IMR-90 (cell line): ENCODE data around the gene MOB2. TPM values are rescaled to one million over a fixed set of nuclear protein-coding genes. Genes with fewer than 3 reads are reported as not detected.

ENCODE experiments used
- ATAC-seq: fragments of 200-7000 bp; cut with Tn5 transposase; 2 replicates; pipeline ENCODE4 v1.9.1; 2020; ENCODE audit warnings: low read depth, mild to moderate bottlenecking, moderate library complexity
- BruUV-seq: library from RNA; stranded (reverse); fragments of 400-500 nt; replicated peaks from 2 replicates; lab custom pipeline; 2021; lab: Mats Ljungman, UMichigan
- CTCF ChIA-PET: fragments of 300-600 bp; formaldehyde crosslinking; extraction: SDS; loops from one replicate; lab custom pipeline; 2021; ENCODE audit warnings: antibody characterized with exemption; lab: Yijun Ruan, JAX
- POLR2A ChIA-PET: fragments of 300-600 bp; sonication (Branson Sonifier 250); formaldehyde crosslinking; loops from one replicate; lab custom pipeline; 2022; ENCODE audit warnings: antibody characterized with exemption; ENCODE audit not compliant: unreplicated experiment; lab: Charles Lee
- DNase-seq: peaks from one replicate; pipeline ENCODE4 v3.0.0; 2013
- H2AFZ ChIP-seq: replicated peaks from 2 replicates; pipeline ENCODE3; 2013; ENCODE audit warnings: low read length, mild to moderate bottlenecking; ENCODE audit not compliant: poor library complexity
- H2AK5ac ChIP-seq: 2 replicates; pipeline ENCODE4 v1.6.1; 2013; ENCODE audit warnings: low read depth, low read length, inconsistent platforms
- H2AK9ac ChIP-seq: replicated peaks from 2 replicates; pipeline ENCODE3; 2013; ENCODE audit warnings: mild to moderate bottlenecking, low read depth, low read length, moderate library complexity; ENCODE audit not compliant: poor library complexity
- H2BK120ac ChIP-seq: 2 replicates; pipeline ENCODE4 v1.6.1; 2013; ENCODE audit warnings: low read depth, low read length, inconsistent platforms
- H2BK15ac ChIP-seq: 3 replicates; pipeline ENCODE4 v1.6.1; 2013; ENCODE audit warnings: low read depth, low read length, inconsistent platforms
- H2BK20ac ChIP-seq: 2 replicates; pipeline ENCODE4 v1.6.1; 2013; ENCODE audit warnings: low read depth, mild to moderate bottlenecking, inconsistent platforms, low read length, moderate library complexity
- H2BK5ac ChIP-seq: 2 replicates; pipeline ENCODE4 v1.6.1; 2013; ENCODE audit warnings: mild to moderate bottlenecking, low read depth, low read length, inconsistent platforms; ENCODE audit not compliant: poor library complexity, severe bottlenecking
- H3K14ac ChIP-seq: replicated peaks from 2 replicates; pipeline ENCODE4 v1.6.1; 2013; ENCODE audit warnings: low read depth, low read length, inconsistent platforms
- H3K18ac ChIP-seq: 2 replicates; pipeline ENCODE4 v1.6.1; 2013; ENCODE audit warnings: low read depth, low read length, control low read depth
- H3K23ac ChIP-seq: 2 replicates; pipeline ENCODE4 v1.6.1; 2013; ENCODE audit warnings: low read depth, low read length, inconsistent platforms
- H3K27ac ChIP-seq: 2 replicates; pipeline ENCODE4 v1.5.1; 2013; ENCODE audit warnings: mild to moderate bottlenecking, control low read depth, low read length; ENCODE audit not compliant: insufficient read depth
- H3K27me3 ChIP-seq: 2 replicates; pipeline ENCODE4 v1.6.1; 2013; ENCODE audit warnings: low read length; ENCODE audit not compliant: control insufficient read depth, insufficient read depth
- H3K36me3 ChIP-seq: 2 replicates; pipeline ENCODE4 v1.6.1; 2013; ENCODE audit warnings: low read length, mixed read lengths; ENCODE audit not compliant: control insufficient read depth, insufficient read depth
- H3K4ac ChIP-seq: 2 replicates; pipeline ENCODE4 v1.6.1; 2013; ENCODE audit warnings: low read depth, low read length, inconsistent platforms
- H3K4me1 ChIP-seq: 2 replicates; pipeline ENCODE4 v1.6.1; 2013; ENCODE audit warnings: low read length, mixed read lengths; ENCODE audit not compliant: control insufficient read depth, insufficient read depth
- H3K4me2 ChIP-seq: 2 replicates; pipeline ENCODE4 v1.6.1; 2013; ENCODE audit warnings: low read depth, mild to moderate bottlenecking, control low read depth, low read length, moderate library complexity
- H3K4me3 ChIP-seq: 2 replicates; pipeline ENCODE4 v1.5.1; 2013; ENCODE audit warnings: low read depth, mild to moderate bottlenecking, control low read depth, low read length, moderate library complexity; ENCODE audit not compliant: insufficient read depth
- H3K56ac ChIP-seq: 2 replicates; pipeline ENCODE4 v1.6.1; 2013; ENCODE audit warnings: low read length, inconsistent platforms; ENCODE audit not compliant: insufficient read depth; ENCODE audit errors: extremely low read depth
- H3K79me1 ChIP-seq, 2 experiments: 2 replicates each; pipeline ENCODE4 v1.6.1; 2013; ENCODE audit warnings: low read length in 2 of 2, inconsistent platforms in 1 of 2, low read depth in 1 of 2
- H3K9ac ChIP-seq: 2 replicates; pipeline ENCODE4 v1.6.1; 2013; ENCODE audit warnings: low read depth, low read length, control low read depth
- H3K9me1 ChIP-seq: 2 replicates; pipeline ENCODE4 v1.6.1; 2013; ENCODE audit warnings: low read length, inconsistent platforms; ENCODE audit not compliant: insufficient read depth
- H3K9me3 ChIP-seq: 2 replicates; pipeline ENCODE4 v1.6.1; 2013; ENCODE audit warnings: low read length; ENCODE audit not compliant: control insufficient read depth, insufficient read depth
- H4K20me1 ChIP-seq: 2 replicates; pipeline ENCODE4 v1.6.1; 2013; ENCODE audit warnings: low read length, inconsistent platforms; ENCODE audit not compliant: insufficient read depth
- H4K5ac ChIP-seq: 2 replicates; pipeline ENCODE4 v1.6.1; 2013; ENCODE audit warnings: mild to moderate bottlenecking, low read depth, low read length, control low read depth
- H4K8ac ChIP-seq, 2 experiments: 2 replicates each; pipeline ENCODE4 v1.6.1; 2013; ENCODE audit warnings: low read depth in 2 of 2, low read length in 2 of 2, control low read depth in 1 of 2, inconsistent platforms in 1 of 2
- H4K91ac ChIP-seq: 2 replicates; pipeline ENCODE4 v1.6.1; 2013; ENCODE audit warnings: low read depth, low read length, inconsistent platforms; ENCODE audit not compliant: insufficient read depth
- BHLHE40 ChIP-seq: fragments of 150-350 bp; IDR thresholded peaks from 2 replicates; pipeline ENCODE4 v1.6.1; 2016; ENCODE audit warnings: mild to moderate bottlenecking, low read depth, low read length
- CHD1 ChIP-seq: IDR thresholded peaks from 2 replicates; pipeline ENCODE4 v1.6.1; 2012; ENCODE audit warnings: low read depth, low read length, improper control_type of control experiment
- CTCF ChIP-seq: conservative IDR thresholded peaks from 2 replicates; pipeline ENCODE4 v1.5.1; 2012; ENCODE audit warnings: mild to moderate bottlenecking, low read depth, low read length, improper control_type of control experiment
- FOS ChIP-seq: fragments of 150-350 bp; IDR thresholded peaks from 2 replicates; pipeline ENCODE4 v1.6.1; 2016; ENCODE audit warnings: low read depth, low read length
- MAZ ChIP-seq: IDR thresholded peaks from 2 replicates; pipeline ENCODE4 v1.6.1; 2012; ENCODE audit warnings: low read depth, mild to moderate bottlenecking, low read length, improper control_type of control experiment, moderate library complexity, borderline replicate concordance
- MXI1 ChIP-seq: IDR thresholded peaks from 2 replicates; pipeline ENCODE4 v1.6.1; 2012; ENCODE audit warnings: low read depth, mild to moderate bottlenecking, low read length, moderate library complexity, borderline replicate concordance
- NFE2L2 ChIP-seq: fragments of 150-350 bp; IDR thresholded peaks from 2 replicates; pipeline ENCODE4 v1.6.1; 2016; ENCODE audit warnings: low read depth, mild to moderate bottlenecking, low read length
- POLR2A ChIP-seq: IDR thresholded peaks from 2 replicates; pipeline ENCODE4 v1.6.1; 2012; ENCODE audit warnings: mild to moderate bottlenecking, low read depth, low read length
- RAD21 ChIP-seq: IDR thresholded peaks from 2 replicates; pipeline ENCODE4 v1.6.1; 2012; ENCODE audit warnings: low read length, improper control_type of control experiment
- RCOR1 ChIP-seq: IDR thresholded peaks from 2 replicates; pipeline ENCODE4 v1.6.1; 2012; ENCODE audit warnings: mild to moderate bottlenecking, low read length, improper control_type of control experiment; ENCODE audit not compliant: insufficient replicate concordance
- RFX5 ChIP-seq: IDR thresholded peaks from 2 replicates; pipeline ENCODE4 v1.8.0; 2012; ENCODE audit warnings: low read depth, mild to moderate bottlenecking, low read length, moderate library complexity
- SMC3 ChIP-seq: fragments of 150-350 bp; IDR thresholded peaks from 2 replicates; pipeline ENCODE4 v1.6.1; 2016; ENCODE audit warnings: low read depth, mild to moderate bottlenecking, antibody characterized with exemption, low read length, moderate library complexity
- WGBS, 2 experiments: methylation state at CpG; one replicate each; pipeline versions ENCODE4 v1.1.5 to v1.1.7; 2013; ENCODE audit warnings: missing lambda C conversion rate in 2 of 2; ENCODE audit not compliant: insufficient read length in 1 of 2; ENCODE audit errors: extremely low coverage in 2 of 2; 5-methylcytosine and 5-hydroxymethylcytosine counted together
- dilution Hi-C: fragments of 300-500 bp; cut with HindIII; formaldehyde crosslinking; loops from one replicate; pipeline ENCODE4 v1.14.3; 2018; ENCODE audit warnings: low sequenced_read_pairs; ENCODE audit not compliant: unreplicated experiment
- in situ Hi-C: fragments of 300-500 bp; cut with MboI; formaldehyde crosslinking; loops from 3 replicates; pipeline ENCODE4 v1.14.3; 2019; ENCODE audit warnings: low sequenced_read_pairs, inconsistent platforms, mixed read lengths
- intact Hi-C: fragments of 100-400 bp; cut with micrococcal nuclease; formaldehyde crosslinking; loops from 2 replicates; pipeline ENCODE4 v1.10.0; 2022
- polyA plus RNA-seq, 3 experiments: library from polyadenylated mRNA; depleted of rRNA; stranded (reverse); fragments of >200 nt; gene quantifications; 2 replicates each; pipeline ENCODE4 v1.2.3, GENCODE V29; 2012; ENCODE audit warnings: low replicate concordance in 1 of 3
- total RNA-seq: library from RNA; depleted of rRNA; stranded (reverse); fragments of >200 nt; gene quantifications from 2 replicates; pipeline ENCODE4 v1.2.3, GENCODE V29; 2012
- TF ChIP-seq, protein P1 (sequence below): fragments of 150-350 bp; IDR thresholded peaks from 2 replicates; pipeline ENCODE4 v1.6.1; 2017; ENCODE audit warnings: mild to moderate bottlenecking, antibody characterized with exemption, low read length, low read depth
- TF ChIP-seq, protein P2 (sequence below): fragments of 150-350 bp; IDR thresholded peaks from 2 replicates; pipeline ENCODE4 v1.6.1; 2016; ENCODE audit warnings: low read depth, mild to moderate bottlenecking, low read length, moderate library complexity, borderline replicate concordance

Gene MOB2
- total and polyA plus RNA-seq, 2 of the 4 experiments (the other 2 are of a cell fraction): 23.7 to 36.2 TPM

- no peak overlapping the region for H4K5ac ChIP-seq
- H3K36me3 ChIP-seq: peaks cover 4% of the 10 kb centered on the region
- H3K14ac ChIP-seq: no peak overlapping the region
- ATAC-seq: no peak
- no peak overlapping the region for H3K4ac ChIP-seq
- H3K23ac ChIP-seq: no peak overlapping the region
- peaks cover 32 to 77% of the 10 kb centered on the region in 2 experiments for H3K79me1 ChIP-seq
- no peak overlapping the region for H3K27ac ChIP-seq
- in situ Hi-C loops: loop anchor here (25.0 kb wide), 1 partner anchor 288 kb away; the partner anchor contains the start of gene MUC5B
- no peak for TF ChIP-seq POLR2A
- TF ChIP-seq RCOR1: no peak
- no peak for TF ChIP-seq RFX5
- TF ChIP-seq, protein P1, sequence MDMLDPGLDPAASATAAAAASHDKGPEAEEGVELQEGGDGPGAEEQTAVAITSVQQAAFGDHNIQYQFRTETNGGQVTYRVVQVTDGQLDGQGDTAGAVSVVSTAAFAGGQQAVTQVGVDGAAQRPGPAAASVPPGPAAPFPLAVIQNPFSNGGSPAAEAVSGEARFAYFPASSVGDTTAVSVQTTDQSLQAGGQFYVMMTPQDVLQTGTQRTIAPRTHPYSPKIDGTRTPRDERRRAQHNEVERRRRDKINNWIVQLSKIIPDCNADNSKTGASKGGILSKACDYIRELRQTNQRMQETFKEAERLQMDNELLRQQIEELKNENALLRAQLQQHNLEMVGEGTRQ: no peak
- TF ChIP-seq RAD21: no peak
- no peak for TF ChIP-seq MAZ
- no peak for TF ChIP-seq CHD1
- TF ChIP-seq NFE2L2: no peak
- TF ChIP-seq, protein P2, sequence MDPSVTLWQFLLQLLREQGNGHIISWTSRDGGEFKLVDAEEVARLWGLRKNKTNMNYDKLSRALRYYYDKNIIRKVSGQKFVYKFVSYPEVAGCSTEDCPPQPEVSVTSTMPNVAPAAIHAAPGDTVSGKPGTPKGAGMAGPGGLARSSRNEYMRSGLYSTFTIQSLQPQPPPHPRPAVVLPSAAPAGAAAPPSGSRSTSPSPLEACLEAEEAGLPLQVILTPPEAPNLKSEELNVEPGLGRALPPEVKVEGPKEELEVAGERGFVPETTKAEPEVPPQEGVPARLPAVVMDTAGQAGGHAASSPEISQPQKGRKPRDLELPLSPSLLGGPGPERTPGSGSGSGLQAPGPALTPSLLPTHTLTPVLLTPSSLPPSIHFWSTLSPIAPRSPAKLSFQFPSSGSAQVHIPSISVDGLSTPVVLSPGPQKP: no peak
- TF ChIP-seq BHLHE40: no peak
- TF ChIP-seq CTCF: no peak
- TF ChIP-seq MXI1: no peak
- no peak for TF ChIP-seq SMC3
- no peak for TF ChIP-seq FOS
- no peak overlapping the region for H3K4me3 ChIP-seq
- no peak overlapping the region for H2BK20ac ChIP-seq
- no peak overlapping the region for H2BK5ac ChIP-seq
- no peak overlapping the region for H3K9ac ChIP-seq
- dilution Hi-C loops: no loop called here
- H3K56ac ChIP-seq: no peak overlapping the region
- no peaks in the 10 kb centered on the region; the same call in 1 of the 2 replicates for H3K4me1 ChIP-seq
- ChIA-PET CTCF (no interaction called here), POLR2A (no interaction called here)
- H2AK5ac ChIP-seq: no peak overlapping the region
- H3K27me3 ChIP-seq: no peaks in the 10 kb centered on the region
- H3K4me2 ChIP-seq: no peak overlapping the region
- no peak overlapping the region for H2AK9ac ChIP-seq
- no peak overlapping the region for H2BK15ac ChIP-seq
- H3K9me3 ChIP-seq: no peaks in the 10 kb centered on the region
- H3K9me1 ChIP-seq: peaks cover 15% of the 10 kb centered on the region
- WGBS, 2 experiments: 100% methylated on average over 8 of the region's 14 CpGs; no CpG with 5 or more reads in 1 of the 2 experiments
- no peak overlapping the region for H4K8ac ChIP-seq
- H3K18ac ChIP-seq: no peak overlapping the region
- intact Hi-C loops: no loop called here
- H4K91ac ChIP-seq: no peak overlapping the region
- no TSS peak for BruUV-seq
- H4K20me1 ChIP-seq: peaks cover 83% of the 10 kb centered on the region
- H2AFZ ChIP-seq: no peak overlapping the region
- DNase-seq: no peak
- H2BK120ac ChIP-seq: no peak overlapping the region
Observed at GRCh38 chr11:1499899-1500298, 13.3 kb upstream of the MOB2 start.
